K562 (cell line): Measurements from ENCODE around the gene LIMCH1. TPM values are rescaled to one million over a fixed set of nuclear protein-coding genes. Genes with fewer than 3 reads are reported as not detected.

ENCODE experiments used
- ATAC-seq: fragments of 200-7000 bp; cut with Tn5 transposase; 3 replicates; pipeline ENCODE4 v1.9.1; 2020; ENCODE audit warnings: moderate library complexity
- BruUV-seq: library from RNA; stranded (reverse); fragments of 400-500 nt; replicated peaks from 2 replicates; lab custom pipeline; 2021; lab: Mats Ljungman, UMichigan
- CTCF ChIA-PET: fragments of 300-600 bp; formaldehyde crosslinking; extraction: SDS; loops from one replicate; lab custom pipeline; 2021; ENCODE audit warnings: low intra/inter-chr PET ratio; lab: Yijun Ruan, JAX
- POLR2A ChIA-PET: fragments of 300-600, 350-650 bp; sonication (Branson Sonifier 250); formaldehyde crosslinking; extraction: SDS; loops from one replicate; lab custom pipeline; 2021; ENCODE audit warnings: antibody characterized with exemption, inconsistent platforms; lab: Yijun Ruan, JAX
- DNase-seq, 4 experiments: peaks; one replicate each; pipeline versions ENCODE4 v3.0.0 to v3.0.0-alpha.2; 2011 to 2018; ENCODE audit warnings: low spot score in 3 of 4, mixed read lengths in 3 of 4; ENCODE audit errors: extremely low read depth in 1 of 4
- FAIRE-seq: peaks from 2 replicates; lab custom pipeline; 2011; peaks lifted over from hg19 to GRCh38; lab: Jason Lieb, UNC
- H2AFZ ChIP-seq: 2 replicates; pipeline ENCODE4 v1.6.0; 2011; ENCODE audit warnings: low read depth, low read length, control low read depth, inconsistent platforms
- H3K27ac ChIP-seq: fragments of 200-600 bp; 3 replicates; pipeline ENCODE4 v1.8.0; 2011; ENCODE audit warnings: low read depth, mild to moderate bottlenecking, control low read depth, inconsistent platforms, low read length, moderate library complexity, mixed read lengths; ENCODE audit errors: extremely low read depth
- H3K27me3 ChIP-seq, 2 experiments: fragments of 300-600 bp in 1 of 2; 2 replicates in 1 of 2; 3 replicates in 1 of 2; pipeline versions ENCODE4 v1.6.0 to v1.8.0; 2011; ENCODE audit warnings: inconsistent platforms in 2 of 2, low read length in 2 of 2, mild to moderate bottlenecking in 1 of 2, mixed read lengths in 1 of 2, moderate library complexity in 1 of 2; ENCODE audit not compliant: control insufficient read depth in 2 of 2, insufficient read depth in 2 of 2
- H3K36me3 ChIP-seq: fragments of 300-600 bp; 3 replicates; pipeline ENCODE4 v1.8.0; 2011; ENCODE audit warnings: mild to moderate bottlenecking, low read length, inconsistent platforms; ENCODE audit not compliant: control insufficient read depth, insufficient read depth
- H3K4me1 ChIP-seq, 2 experiments: fragments of 200-600 bp in 1 of 2; replicated peaks in 1 of 2; 2 replicates in 1 of 2; 3 replicates in 1 of 2; pipeline versions ENCODE4 v1.5.1 to v1.8.0; 2011; ENCODE audit warnings: inconsistent platforms in 2 of 2, low read length in 2 of 2, mild to moderate bottlenecking in 1 of 2, mixed read lengths in 1 of 2, moderate library complexity in 1 of 2; ENCODE audit not compliant: control insufficient read depth in 2 of 2, insufficient read depth in 2 of 2
- H3K4me2 ChIP-seq: 2 replicates; pipeline ENCODE4 v1.6.1; 2011; ENCODE audit warnings: low read length, control low read depth, inconsistent platforms, mixed read lengths; ENCODE audit not compliant: insufficient read depth
- H3K4me3 ChIP-seq: fragments of 200-600 bp; sonication (generic), shearing (Covaris generic); 2 replicates; pipeline ENCODE4 v1.5.1; 2016; ENCODE audit warnings: control low read depth, inconsistent platforms
- H3K79me2 ChIP-seq: fragments of 200-600 bp; 3 replicates; pipeline ENCODE4 v1.8.0; 2011; ENCODE audit warnings: low read length, inconsistent platforms; ENCODE audit not compliant: control insufficient read depth, insufficient read depth
- H3K9ac ChIP-seq, 2 experiments: 2 replicates each; pipeline versions ENCODE4 v1.6.0 to v1.6.1; 2011; ENCODE audit warnings: low read depth in 2 of 2, low read length in 2 of 2, control low read depth in 1 of 2, inconsistent platforms in 1 of 2, mild to moderate bottlenecking in 1 of 2, mixed read lengths in 1 of 2; ENCODE audit not compliant: insufficient read depth in 1 of 2
- H3K9me1 ChIP-seq: one replicate; pipeline ENCODE4 v1.6.0; 2011; ENCODE audit warnings: inconsistent platforms, mild to moderate bottlenecking, low read length, moderate library complexity; ENCODE audit not compliant: control insufficient read depth, insufficient read depth
- H3K9me3 ChIP-seq: replicated peaks from 2 replicates; pipeline ENCODE4 v1.5.1; 2011; ENCODE audit warnings: low read depth, low read length, inconsistent platforms; ENCODE audit not compliant: control insufficient read depth, insufficient read depth
- H4K20me1 ChIP-seq: replicated peaks from 2 replicates; pipeline ENCODE4 v1.6.1; 2011; ENCODE audit warnings: low read length, inconsistent platforms, mixed read lengths; ENCODE audit not compliant: control insufficient read depth, insufficient read depth
- BCOR ChIP-seq: fragments of 450-650 bp; IDR thresholded peaks from 2 replicates; pipeline ENCODE4 v1.6.1; 2016
- FOXA3 ChIP-seq, 2 experiments: fragments of 450-650 bp in 1 of 2; sonication (generic) in 1 of 2; formaldehyde crosslinking; IDR thresholded peaks in 1 of 2; conservative IDR thresholded peaks in 1 of 2; 2 replicates each; pipeline versions ENCODE4 v1.4.0 to v1.8.0; 2020 to 2022; ENCODE audit warnings: mild to moderate bottlenecking in 2 of 2, missing genetic modification reagents in 1 of 2
- ILK ChIP-seq: fragments of 450-650 bp; IDR thresholded peaks from 2 replicates; pipeline ENCODE4 v1.6.1; 2016; ENCODE audit warnings: missing genetic modification characterization, low read depth, mild to moderate bottlenecking, missing compliant biosample characterization, moderate library complexity, borderline replicate concordance
- MAFF ChIP-seq: IDR thresholded peaks from 2 replicates; pipeline ENCODE4 v1.6.1; 2012; ENCODE audit warnings: low read length, improper control_type of control experiment
- MYBL2 ChIP-seq, 2 experiments: fragments of 450-650 bp in 1 of 2; sonication (generic) in 1 of 2; formaldehyde crosslinking in 1 of 2; IDR thresholded peaks; 2 replicates each; pipeline versions ENCODE4 v1.6.1 to v1.8.1; 2017 to 2022; ENCODE audit warnings: borderline replicate concordance in 1 of 2, inconsistent platforms in 1 of 2, low read depth in 1 of 2, mild to moderate bottlenecking in 1 of 2, missing genetic modification reagents in 1 of 2, moderate library complexity in 1 of 2
- NR4A1 ChIP-seq, 2 experiments: fragments of 250-450 bp in 1 of 2; fragments of 450-650 bp in 1 of 2; sonication (Bioruptor Pico) in 1 of 2; IDR thresholded peaks; 2 replicates each; pipeline versions ENCODE4 v1.4.0 to v1.6.1; 2016 to 2020; ENCODE audit warnings: mild to moderate bottlenecking in 2 of 2, missing compliant biosample characterization in 1 of 2, missing genetic modification characterization in 1 of 2, moderate library complexity in 1 of 2
- TRIM28 ChIP-seq: fragments of 450-650 bp; IDR thresholded peaks from 2 replicates; pipeline ENCODE4 v1.6.1; 2017
- ZNF174 ChIP-seq: fragments of 250-450 bp; sonication (Bioruptor Pico); IDR thresholded peaks from 2 replicates; pipeline ENCODE4 v1.4.0; 2020; ENCODE audit warnings: mild to moderate bottlenecking
- ZNF232 ChIP-seq: sonication (generic); formaldehyde crosslinking; IDR thresholded peaks from 2 replicates; pipeline ENCODE4 v1.8.0; 2022; ENCODE audit warnings: mild to moderate bottlenecking, missing genetic modification reagents
- ZNF316 ChIP-seq: fragments of 450-650 bp; IDR thresholded peaks from 2 replicates; pipeline ENCODE4 v1.6.1; 2016
- WGBS: fragments of 100-300 bp; shearing (Covaris generic); methylation state at CpG from one replicate; pipeline ENCODE4 v1.1.6; 2016; ENCODE audit warnings: low coverage, mixed read lengths; ENCODE audit not compliant: insufficient coverage; ENCODE audit errors: missing lambda C conversion rate; 5-methylcytosine and 5-hydroxymethylcytosine counted together
- in situ Hi-C: fragments of 300-500 bp; cut with MboI; formaldehyde crosslinking; loops from 4 replicates; pipeline ENCODE4 v1.15.0; 2018; ENCODE audit warnings: inconsistent platforms, mixed read lengths
- intact Hi-C: fragments of 100-400 bp; cut with micrococcal nuclease; formaldehyde crosslinking; loops from 2 replicates; pipeline ENCODE4 v1.14.2; 2022
- polyA plus RNA-seq, 8 experiments: library from polyadenylated mRNA; depleted of rRNA in 4 of 8; stranded (reverse) in 5 of 8; unstranded in 3 of 8; fragments of >200 nt; fragmentation: Nextera tagmentation in 2 of 8; fragmentation: Illumina TruSeq in 1 of 8; extraction: Ambion mirVana in 2 of 8; extraction: Trizol in 1 of 8; gene quantifications; 2 replicates each; pipeline versions ENCODE4 v1.2.1 to v1.2.3, GENCODE V29; 2011 to 2014; ENCODE audit warnings: inconsistent platforms in 1 of 8, missing spikeins in 1 of 8
- total RNA-seq, 7 experiments: library from RNA; depleted of rRNA in 6 of 7; stranded (reverse); fragments of >200 nt in 6 of 7; fragmentation: Illumina TruSeq in 2 of 7; extraction: Trizol in 2 of 7; gene quantifications; 2 replicates each; pipeline versions ENCODE4 v1.2.1 to v1.2.3, GENCODE V29; 2011 to 2021; ENCODE audit warnings: low replicate concordance in 1 of 7
- TF ChIP-seq, protein P1 (sequence below): fragments of 450-650 bp; IDR thresholded peaks from 2 replicates; pipeline ENCODE4 v1.6.1; 2016
- TF ChIP-seq, protein P2 (sequence below): fragments of 450-650 bp; IDR thresholded peaks from one replicate; pipeline ENCODE4 v1.6.1; 2018; ENCODE audit warnings: mild to moderate bottlenecking, moderate library complexity; ENCODE audit not compliant: partially characterized antibody
- TF ChIP-seq, protein P3 (sequence below): fragments of 250-450 bp; sonication (Bioruptor Pico); IDR thresholded peaks from 2 replicates; pipeline ENCODE4 v1.5.0; 2021; ENCODE audit warnings: mild to moderate bottlenecking, borderline replicate concordance
- TF ChIP-seq, protein P4 (sequence below): fragments of 250-450 bp; sonication (Bioruptor Pico); IDR thresholded peaks from 2 replicates; pipeline ENCODE4 v1.5.0; 2020; ENCODE audit warnings: mild to moderate bottlenecking

The LIMCH1 gene
- total and polyA plus RNA-seq, 9 of the 15 experiments (the other 6 are each of a cell fraction or from before 2014, with no cell fraction given) = 0.35 TPM; not detected in 8

DNA sequence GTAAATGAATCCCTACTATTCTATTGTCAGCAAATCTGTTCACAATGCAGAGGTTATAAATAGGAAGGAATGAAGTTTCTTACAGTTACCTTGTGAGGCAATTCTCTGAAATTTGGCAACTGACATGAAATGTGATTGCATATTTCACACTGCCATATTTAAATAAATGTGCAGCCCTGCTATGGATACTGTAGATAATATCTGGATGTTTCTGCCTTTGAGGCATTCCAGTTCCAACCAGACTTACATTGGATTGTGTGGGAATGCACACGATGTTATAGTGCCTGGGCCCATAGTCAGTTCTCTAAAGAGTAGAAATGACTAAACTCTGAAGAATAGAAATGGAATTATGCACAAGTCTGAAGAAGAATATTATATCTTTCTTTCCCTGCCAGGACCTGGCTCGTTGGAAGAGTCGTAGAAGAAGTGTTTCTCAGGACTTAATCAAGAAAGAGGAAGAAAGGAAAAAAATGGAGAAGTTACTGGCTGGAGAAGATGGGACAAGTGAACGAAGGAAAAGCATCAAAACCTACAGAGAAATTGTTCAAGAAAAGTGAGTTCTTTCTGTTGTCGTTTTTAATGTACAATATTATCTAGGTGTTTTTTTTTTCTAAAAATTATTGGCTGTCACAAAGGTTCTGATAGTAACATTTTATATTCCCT, 107.9 kb downstream of the LIMCH1 start (continued):
- TF ChIP-seq, protein P1, sequence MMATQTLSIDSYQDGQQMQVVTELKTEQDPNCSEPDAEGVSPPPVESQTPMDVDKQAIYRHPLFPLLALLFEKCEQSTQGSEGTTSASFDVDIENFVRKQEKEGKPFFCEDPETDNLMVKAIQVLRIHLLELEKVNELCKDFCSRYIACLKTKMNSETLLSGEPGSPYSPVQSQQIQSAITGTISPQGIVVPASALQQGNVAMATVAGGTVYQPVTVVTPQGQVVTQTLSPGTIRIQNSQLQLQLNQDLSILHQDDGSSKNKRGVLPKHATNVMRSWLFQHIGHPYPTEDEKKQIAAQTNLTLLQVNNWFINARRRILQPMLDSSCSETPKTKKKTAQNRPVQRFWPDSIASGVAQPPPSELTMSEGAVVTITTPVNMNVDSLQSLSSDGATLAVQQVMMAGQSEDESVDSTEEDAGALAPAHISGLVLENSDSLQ = no peak
- TF ChIP-seq ZNF232 (CRISPR knock-in tag) (no peak), ILK (no peak), ZNF316 (no peak), FOXA3 (CRISPR knock-in tag; conservative IDR thresholded peaks at IDR 0.05 in 1 of 2, IDR thresholded peaks at IDR 0.05 in 1 of 2) (no peak)
- TF ChIP-seq, protein P2, sequence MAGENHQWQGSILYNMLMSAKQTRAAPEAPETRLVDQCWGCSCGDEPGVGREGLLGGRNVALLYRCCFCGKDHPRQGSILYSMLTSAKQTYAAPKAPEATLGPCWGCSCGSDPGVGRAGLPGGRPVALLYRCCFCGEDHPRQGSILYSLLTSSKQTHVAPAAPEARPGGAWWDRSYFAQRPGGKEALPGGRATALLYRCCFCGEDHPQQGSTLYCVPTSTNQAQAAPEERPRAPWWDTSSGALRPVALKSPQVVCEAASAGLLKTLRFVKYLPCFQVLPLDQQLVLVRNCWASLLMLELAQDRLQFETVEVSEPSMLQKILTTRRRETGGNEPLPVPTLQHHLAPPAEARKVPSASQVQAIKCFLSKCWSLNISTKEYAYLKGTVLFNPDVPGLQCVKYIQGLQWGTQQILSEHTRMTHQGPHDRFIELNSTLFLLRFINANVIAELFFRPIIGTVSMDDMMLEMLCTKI = no peak

DNA sequence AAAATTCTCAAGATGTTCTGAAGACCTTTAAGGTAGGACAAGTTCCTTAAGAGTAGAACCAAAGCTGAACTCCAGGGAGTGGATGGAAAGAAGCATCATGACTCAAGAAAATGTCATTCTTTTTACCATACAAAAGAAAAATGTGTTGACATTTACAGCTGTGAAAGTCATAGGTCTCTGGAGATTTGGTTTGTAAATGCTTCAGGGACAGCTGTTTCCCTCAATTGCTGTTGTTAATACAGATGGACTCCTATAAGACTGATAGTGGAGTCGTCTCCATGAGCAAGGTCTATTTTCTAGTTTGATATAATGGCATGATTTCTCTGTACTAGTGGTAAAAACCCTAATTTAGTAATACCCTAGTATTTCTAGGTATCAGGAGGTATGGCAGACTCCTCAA, 108.9 kb downstream of the LIMCH1 start:
- H3K36me3 ChIP-seq = no peaks in the 10 kb centered on the region
- no peaks in the 10 kb centered on the region for H3K9me3 ChIP-seq
- H3K4me2 ChIP-seq = no peak overlapping the region
- ATAC-seq (no peak), FAIRE-seq (no peak), DNase-seq (no peak)
- H3K4me1 ChIP-seq = peaks cover 0 to 5% of the 10 kb centered on the region in 2 experiments; a peak in 1 of 5 replicates
- no peaks in the 10 kb centered on the region for H3K9me1 ChIP-seq
- no peaks in the 10 kb centered on the region for H3K27me3 ChIP-seq
- H3K27ac ChIP-seq = no peak overlapping the region
- CTCF ChIA-PET = no interaction called here
- H2AFZ ChIP-seq = no peak overlapping the region
- no peaks in the 10 kb centered on the region for H4K20me1 ChIP-seq
- in situ Hi-C loops = no loop called here
- POLR2A ChIA-PET = interaction anchor here (0.5 kb wide), 1 partner anchor 560 kb away, joined by 3 read pairs; no protein-coding TSS in a partner anchor
- H3K4me3 ChIP-seq = no peak overlapping the region
- no peaks in the 10 kb centered on the region for H3K79me2 ChIP-seq
- WGBS = 0% methylated on average over 1 of the region's 1 CpG
- BruUV-seq = no TSS peak
- intact Hi-C loops = loop anchor here (10.0 kb wide), 1 partner anchor 712 kb away; no protein-coding TSS in a partner anchor
- H3K9ac ChIP-seq = no peak overlapping the region
- TF ChIP-seq MYBL2 (IDR thresholded peaks at IDR 0.05; ENCODE audit: low read depth) (no peak), MYBL2 (CRISPR knock-in tag; IDR thresholded peaks at IDR 0.05; ENCODE audit: borderline replicate concordance) (no peak), ZNF174 (CRISPR knock-in tag) (no peak), MAFF (no peak), TRIM28 (no peak), BCOR (no peak), NR4A1 (CRISPR knock-in tag; IDR thresholded peaks at IDR 0.05) (no peak), NR4A1 (tag; IDR thresholded peaks at IDR 0.05) (no peak)
- TF ChIP-seq, protein P3, sequence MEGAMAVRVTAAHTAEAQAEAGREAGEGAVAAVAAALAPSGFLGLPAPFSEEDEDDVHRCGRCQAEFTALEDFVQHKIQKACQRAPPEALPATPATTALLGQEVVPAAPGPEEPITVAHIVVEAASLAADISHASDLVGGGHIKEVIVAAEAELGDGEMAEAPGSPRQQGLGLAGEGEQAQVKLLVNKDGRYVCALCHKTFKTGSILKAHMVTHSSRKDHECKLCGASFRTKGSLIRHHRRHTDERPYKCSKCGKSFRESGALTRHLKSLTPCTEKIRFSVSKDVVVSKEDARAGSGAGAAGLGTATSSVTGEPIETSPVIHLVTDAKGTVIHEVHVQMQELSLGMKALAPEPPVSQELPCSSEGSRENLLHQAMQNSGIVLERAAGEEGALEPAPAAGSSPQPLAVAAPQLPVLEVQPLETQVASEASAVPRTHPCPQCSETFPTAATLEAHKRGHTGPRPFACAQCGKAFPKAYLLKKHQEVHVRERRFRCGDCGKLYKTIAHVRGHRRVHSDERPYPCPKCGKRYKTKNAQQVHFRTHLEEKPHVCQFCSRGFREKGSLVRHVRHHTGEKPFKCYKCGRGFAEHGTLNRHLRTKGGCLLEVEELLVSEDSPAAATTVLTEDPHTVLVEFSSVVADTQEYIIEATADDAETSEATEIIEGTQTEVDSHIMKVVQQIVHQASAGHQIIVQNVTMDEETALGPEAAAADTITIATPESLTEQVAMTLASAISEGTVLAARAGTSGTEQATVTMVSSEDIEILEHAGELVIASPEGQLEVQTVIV (CRISPR knock-in tag) = no peak
- TF ChIP-seq, protein P4, sequence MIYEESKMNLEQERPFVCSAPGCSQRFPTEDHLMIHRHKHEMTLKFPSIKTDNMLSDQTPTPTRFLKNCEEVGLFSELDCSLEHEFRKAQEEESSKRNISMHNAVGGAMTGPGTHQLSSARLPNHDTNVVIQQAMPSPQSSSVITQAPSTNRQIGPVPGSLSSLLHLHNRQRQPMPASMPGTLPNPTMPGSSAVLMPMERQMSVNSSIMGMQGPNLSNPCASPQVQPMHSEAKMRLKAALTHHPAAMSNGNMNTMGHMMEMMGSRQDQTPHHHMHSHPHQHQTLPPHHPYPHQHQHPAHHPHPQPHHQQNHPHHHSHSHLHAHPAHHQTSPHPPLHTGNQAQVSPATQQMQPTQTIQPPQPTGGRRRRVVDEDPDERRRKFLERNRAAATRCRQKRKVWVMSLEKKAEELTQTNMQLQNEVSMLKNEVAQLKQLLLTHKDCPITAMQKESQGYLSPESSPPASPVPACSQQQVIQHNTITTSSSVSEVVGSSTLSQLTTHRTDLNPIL (CRISPR knock-in tag) = no peak
